ENCODE data around the gene TTLL1.
A peak's percentile ranks its signal among the peaks of the same experiment; 100 is the strongest.
"Not testable (repeated sequence)": the region's sequence is repeated elsewhere in the genome, so short reads cannot be mapped to it uniquely, and the experiment has no call there.

Gene TTLL1

GRCh38 chr22:43109921-43110443 is 20.8 kb upstream of the TTLL1 start:
- DNase-seq, result no peak

- DNase-seq, result no peak
Observed at GRCh38 chr22:43109511-43109910, 20.3 kb upstream of the TTLL1 start.

- DNase-seq, result no peak
Observed at GRCh38 chr22:43106302-43106701, 17.1 kb upstream of the TTLL1 start.

GRCh38 chr22:43104950-43105349 is 15.8 kb upstream of the TTLL1 start:
- not testable (repeated sequence) for DNase-seq

GRCh38 chr22:43104056-43104625 is 14.9 kb upstream of the TTLL1 start:
- peak in 2 of 5 donors; percentile 20 to 66 for DNase-seq

GRCh38 chr22:43101306-43101705 is 12.1 kb upstream of the TTLL1 start:
- DNase-seq, result no peak

- no peak for DNase-seq
Observed at GRCh38 chr22:43100225-43100624, 11.0 kb upstream of the TTLL1 start.

GRCh38 chr22:43099095-43099494 is 9.9 kb upstream of the TTLL1 start:
- no peak for DNase-seq

GRCh38 chr22:43098356-43098755 is 9.2 kb upstream of the TTLL1 start:
- DNase-seq, result no peak

- DNase-seq, result no peak
Observed at GRCh38 chr22:43096420-43096819, 7.2 kb upstream of the TTLL1 start.

GRCh38 chr22:43094551-43094950 is 5.4 kb upstream of the TTLL1 start:
- no peak for DNase-seq

GRCh38 chr22:43094085-43094484 is 4.9 kb upstream of the TTLL1 start:
- no peak for DNase-seq

GRCh38 chr22:43092085-43092484 is 2.9 kb upstream of the TTLL1 start:
- no peak for DNase-seq

- peak in 2 of 5 donors; percentile 13 to 72 for DNase-seq
Observed at GRCh38 chr22:43090130-43090789, 1.1 kb upstream of the TTLL1 start.

- DNase-seq, result no peak
Observed at GRCh38 chr22:43088627-43088983, 586 bp downstream of the TTLL1 start.

GRCh38 chr22:43085658-43086606 is 3.3 kb downstream of the TTLL1 start:
- DNase-seq, result peak in 1 of 5 donors; percentile 18

- no peak for DNase-seq
Observed at GRCh38 chr22:43081968-43082367, 7.2 kb downstream of the TTLL1 start.

GRCh38 chr22:43080616-43081015 is 8.6 kb downstream of the TTLL1 start:
- DNase-seq, result no peak

- no peak for DNase-seq
Observed at GRCh38 chr22:43079742-43080141, 9.4 kb downstream of the TTLL1 start.

GRCh38 chr22:43078522-43078921 is 10.7 kb downstream of the TTLL1 start:
- DNase-seq, result no peak

- no peak for DNase-seq
Observed at GRCh38 chr22:43077121-43077877, 11.9 kb downstream of the TTLL1 start.

GRCh38 chr22:43066844-43067385 is 22.3 kb downstream of the TTLL1 start:
- no peak for DNase-seq
